Measurements from ENCODE around the gene DLX3. TPM values are rescaled to one million over a fixed set of nuclear protein-coding genes. Genes with fewer than 3 reads are reported as not detected.

Gene DLX3
- polyA plus RNA-seq, 1 donor from 2014 or later = not detected

- Histone ChIP-seq H3K27me3 (ENCODE audit: insufficient read depth, low read depth, low read length) (no peaks in the 10 kb centered on the region), H3K36me3 (ENCODE audit: insufficient read depth, low read length) (no peaks in the 10 kb centered on the region), H3F3A (ENCODE audit: insufficient read depth, low read length, poor library complexity, severe bottlenecking) (no peaks in the 10 kb centered on the region), H4K20me1 (ENCODE audit: insufficient read depth) (no peaks in the 10 kb centered on the region), H2AFZ (ENCODE audit: low read depth, low read length) (no peak overlapping the region), H3K9ac (ENCODE audit: low read length) (no peak overlapping the region), H3K79me2 (replicated peaks; ENCODE audit: insufficient read depth, low read length) (no peaks in the 10 kb centered on the region), H3K27ac (ENCODE audit: low read length) (no peak overlapping the region), H3K4me3 (ENCODE audit: low read length) (no peak overlapping the region), H3K4me2 (ENCODE audit: low read length) (no peak overlapping the region), H3K9me3 (ENCODE audit: low read length) (no peaks in the 10 kb centered on the region), H3K9me2 (ENCODE audit: insufficient read depth, low read length) (no peaks in the 10 kb centered on the region)
- TF ChIP-seq RAD21 (conservative IDR thresholded peaks at IDR 0.05) (no peak), SMC3 (conservative IDR thresholded peaks at IDR 0.05; ENCODE audit: poor library complexity) (no peak), POLR2AphosphoS5 (IDR thresholded peaks at IDR 0.05) (no peak), EZH2 (IDR thresholded peaks at IDR 0.05; ENCODE audit: borderline replicate concordance, insufficient read depth, low read length, poor library complexity, severe bottlenecking) (no peak), MXI1 (conservative IDR thresholded peaks at IDR 0.05; ENCODE audit: poor library complexity, severe bottlenecking) (no peak), EP300 (conservative IDR thresholded peaks at IDR 0.05; ENCODE audit: poor library complexity, severe bottlenecking) (no peak), TAF1 (IDR thresholded peaks at IDR 0.05; ENCODE audit: low read depth) (no peak), REST (IDR thresholded peaks at IDR 0.05; ENCODE audit: borderline replicate concordance) (no peak)
- TF ChIP-seq, protein P1, sequence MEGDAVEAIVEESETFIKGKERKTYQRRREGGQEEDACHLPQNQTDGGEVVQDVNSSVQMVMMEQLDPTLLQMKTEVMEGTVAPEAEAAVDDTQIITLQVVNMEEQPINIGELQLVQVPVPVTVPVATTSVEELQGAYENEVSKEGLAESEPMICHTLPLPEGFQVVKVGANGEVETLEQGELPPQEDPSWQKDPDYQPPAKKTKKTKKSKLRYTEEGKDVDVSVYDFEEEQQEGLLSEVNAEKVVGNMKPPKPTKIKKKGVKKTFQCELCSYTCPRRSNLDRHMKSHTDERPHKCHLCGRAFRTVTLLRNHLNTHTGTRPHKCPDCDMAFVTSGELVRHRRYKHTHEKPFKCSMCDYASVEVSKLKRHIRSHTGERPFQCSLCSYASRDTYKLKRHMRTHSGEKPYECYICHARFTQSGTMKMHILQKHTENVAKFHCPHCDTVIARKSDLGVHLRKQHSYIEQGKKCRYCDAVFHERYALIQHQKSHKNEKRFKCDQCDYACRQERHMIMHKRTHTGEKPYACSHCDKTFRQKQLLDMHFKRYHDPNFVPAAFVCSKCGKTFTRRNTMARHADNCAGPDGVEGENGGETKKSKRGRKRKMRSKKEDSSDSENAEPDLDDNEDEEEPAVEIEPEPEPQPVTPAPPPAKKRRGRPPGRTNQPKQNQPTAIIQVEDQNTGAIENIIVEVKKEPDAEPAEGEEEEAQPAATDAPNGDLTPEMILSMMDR (IDR thresholded peaks at IDR 0.05; ENCODE audit: poor library complexity, severe bottlenecking) = no peak
Observed at GRCh38 chr17:50039058-50039457, 44.0 kb upstream of the DLX3 start.

- Histone ChIP-seq H3K4me2 (ENCODE audit: low read length) (no peak overlapping the region), H3K9me2 (ENCODE audit: insufficient read depth, low read length) (no peaks in the 10 kb centered on the region), H3K9ac (ENCODE audit: low read length) (no peak overlapping the region), H3K36me3 (ENCODE audit: insufficient read depth, low read length) (no peaks in the 10 kb centered on the region), H3K79me2 (replicated peaks; ENCODE audit: insufficient read depth, low read length) (no peaks in the 10 kb centered on the region), H3K27ac (ENCODE audit: low read length) (no peak overlapping the region), H4K20me1 (ENCODE audit: insufficient read depth) (no peaks in the 10 kb centered on the region), H3K9me3 (ENCODE audit: low read length) (no peaks in the 10 kb centered on the region), H3K27me3 (ENCODE audit: insufficient read depth, low read depth, low read length) (no peaks in the 10 kb centered on the region), H3F3A (ENCODE audit: insufficient read depth, low read length, poor library complexity, severe bottlenecking) (no peaks in the 10 kb centered on the region), H3K4me3 (ENCODE audit: low read length) (no peak overlapping the region), H2AFZ (ENCODE audit: low read depth, low read length) (no peak overlapping the region)
- TF ChIP-seq EP300 (conservative IDR thresholded peaks at IDR 0.05; ENCODE audit: poor library complexity, severe bottlenecking) (no peak), SMC3 (conservative IDR thresholded peaks at IDR 0.05; ENCODE audit: poor library complexity) (no peak), TAF1 (IDR thresholded peaks at IDR 0.05; ENCODE audit: low read depth) (no peak), RAD21 (conservative IDR thresholded peaks at IDR 0.05) (no peak), REST (IDR thresholded peaks at IDR 0.05; ENCODE audit: borderline replicate concordance) (no peak), EZH2 (IDR thresholded peaks at IDR 0.05; ENCODE audit: borderline replicate concordance, insufficient read depth, low read length, poor library complexity, severe bottlenecking) (no peak), MXI1 (conservative IDR thresholded peaks at IDR 0.05; ENCODE audit: poor library complexity, severe bottlenecking) (no peak), POLR2AphosphoS5 (IDR thresholded peaks at IDR 0.05) (no peak)
- TF ChIP-seq, protein P1 (IDR thresholded peaks at IDR 0.05; ENCODE audit: poor library complexity, severe bottlenecking) = no peak
Observed at GRCh38 chr17:50037321-50038107, 42.5 kb upstream of the DLX3 start.

Measured in neural cell (in vitro differentiated cells).